Measurements from ENCODE around the gene SDF4. TPM values are rescaled to one million over a fixed set of nuclear protein-coding genes. Genes with fewer than 3 reads are reported as not detected.

Gene SDF4
- total RNA-seq, 4 donors from 2014 or later, result 93.3 to 170 (median 110) TPM

- peaks cover 5 to 100% (median 21%) of the 10 kb centered on the region in 3 donors for H3K36me3 ChIP-seq
Measured at GRCh38 chr1:1223891-1224290, 7.9 kb downstream of the SDF4 start.

GRCh38 chr1:1223321-1223720 is 8.5 kb downstream of the SDF4 start:
- no peak for TF ChIP-seq CTCF (IDR thresholded peaks at IDR 0.05)
- no peak for DNase-seq (ENCODE audit: low spot score in 2 of 2)
- Histone ChIP-seq H3K27me3 (no peaks in the 10 kb centered on the region), H3K36me3 (peaks cover 5 to 100% (median 21%) of the 10 kb centered on the region in 3 donors), H3K4me1 (peaks cover 0 to 2% (median 0%) of the 10 kb centered on the region in 4 donors), H3K27ac (no peak overlapping the region), H3K4me3 (no peak overlapping the region), H3K9me3 (no peaks in the 10 kb centered on the region)
- WGBS, 2 donors, result 92 to 93% methylated on average over 13 to 15 of the region's 15 CpGs

More at GRCh38 chr1:1223891-1224290, 7.9 kb downstream of the SDF4 start:
- no peak for DNase-seq (ENCODE audit: low spot score in 2 of 2)
- H3K9me3 ChIP-seq, result no peaks in the 10 kb centered on the region
- no peak for TF ChIP-seq CTCF (IDR thresholded peaks at IDR 0.05)
- no peak for TF ChIP-seq POLR2A (IDR thresholded peaks at IDR 0.05)
- no peak for TF ChIP-seq EP300 (IDR thresholded peaks at IDR 0.05)
- H3K4me1 ChIP-seq, result peaks cover 0 to 2% (median 0%) of the 10 kb centered on the region in 4 donors
- WGBS, 2 donors, result 88 to 96% methylated on average over 11 to 12 of the region's 21 CpGs
- H3K27ac ChIP-seq, result no peak overlapping the region
- H3K4me3 ChIP-seq, result no peak overlapping the region
- no peaks in the 10 kb centered on the region for H3K27me3 ChIP-seq

- DNase-seq (ENCODE audit: low spot score in 2 of 2), result no peak
- Histone ChIP-seq H3K36me3 (peaks cover 5 to 100% (median 19%) of the 10 kb centered on the region in 3 donors), H3K4me1 (no peaks in the 10 kb centered on the region), H3K9me3 (no peaks in the 10 kb centered on the region), H3K27ac (no peak overlapping the region), H3K4me3 (no peak overlapping the region), H3K27me3 (no peaks in the 10 kb centered on the region)
- TF ChIP-seq EP300 (IDR thresholded peaks at IDR 0.05) (no peak), POLR2A (IDR thresholded peaks at IDR 0.05) (no peak), CTCF (IDR thresholded peaks at IDR 0.05) (no peak)
- WGBS, 2 donors, result 91 to 96% methylated on average over 40 to 42 of the region's 44 CpGs
Measured at GRCh38 chr1:1222575-1223225, 9.1 kb downstream of the SDF4 start.

GRCh38 chr1:1221887-1222574 is 9.8 kb downstream of the SDF4 start:
- Histone ChIP-seq H3K9me3 (no peaks in the 10 kb centered on the region), H3K27ac (no peak overlapping the region), H3K36me3 (peaks cover 5 to 100% (median 12%) of the 10 kb centered on the region in 3 donors), H3K4me3 (no peak overlapping the region), H3K4me1 (no peaks in the 10 kb centered on the region), H3K27me3 (no peaks in the 10 kb centered on the region)
- WGBS, 2 donors, result 86 to 90% methylated on average over 19 of the region's 30 CpGs
- no peak for DNase-seq (ENCODE audit: low spot score in 2 of 2)
- TF ChIP-seq POLR2A (IDR thresholded peaks at IDR 0.05) (no peak), CTCF (IDR thresholded peaks at IDR 0.05) (no peak)

GRCh38 chr1:1220197-1220596 is 11.6 kb downstream of the SDF4 start:
- H3K4me3 ChIP-seq, result no peak overlapping the region
- TF ChIP-seq EP300 (IDR thresholded peaks at IDR 0.05) (no peak), CTCF (IDR thresholded peaks at IDR 0.05) (no peak), POLR2A (IDR thresholded peaks at IDR 0.05) (no peak)
- 84 to 89% methylated on average over 23 to 24 of the region's 24 CpGs for WGBS, 2 donors
- no peaks in the 10 kb centered on the region for H3K9me3 ChIP-seq
- H3K36me3 ChIP-seq, result peaks cover 5 to 100% (median 11%) of the 10 kb centered on the region in 3 donors
- no peak for DNase-seq (ENCODE audit: low spot score in 2 of 2)
- H3K27ac ChIP-seq, result no peak overlapping the region
- no peaks in the 10 kb centered on the region for H3K27me3 ChIP-seq
- no peaks in the 10 kb centered on the region for H3K4me1 ChIP-seq
